GM18526 (cell line): Measurements from ENCODE around the gene SIGLECL1.

Experiments used
- POLR2A ChIP-seq: IDR thresholded peaks from 3 replicates; pipeline ENCODE4 v1.6.1; 2011; ENCODE audit not compliant: insufficient read length; ENCODE audit errors: extremely low read depth

The SIGLECL1 gene

GRCh38 chr19:51274049-51274770 lies 23.3 kb downstream of the SIGLECL1 start:
- TF ChIP-seq POLR2A, result no peak

GRCh38 chr19:51277112-51277511 lies 26.2 kb downstream of the SIGLECL1 start:
- no peak for TF ChIP-seq POLR2A

GRCh38 chr19:51282335-51282734 lies 31.5 kb downstream of the SIGLECL1 start:
- TF ChIP-seq POLR2A, result no peak

- TF ChIP-seq POLR2A, result no peak
Observed at GRCh38 chr19:51285682-51286081, 34.8 kb downstream of the SIGLECL1 start.

- no peak for TF ChIP-seq POLR2A
Observed at GRCh38 chr19:51289635-51290034, 38.8 kb downstream of the SIGLECL1 start.

GRCh38 chr19:51292971-51293370 lies 42.1 kb downstream of the SIGLECL1 start:
- no peak for TF ChIP-seq POLR2A

- TF ChIP-seq POLR2A, result no peak
Observed at GRCh38 chr19:51293571-51294210, 42.8 kb downstream of the SIGLECL1 start.

GRCh38 chr19:51294211-51294976 lies 43.5 kb downstream of the SIGLECL1 start:
- TF ChIP-seq POLR2A, result no peak

- TF ChIP-seq POLR2A, result no peak
Observed at GRCh38 chr19:51294977-51295375, 44.1 kb downstream of the SIGLECL1 start.

- no peak for TF ChIP-seq POLR2A
Observed at GRCh38 chr19:51295382-51296126, 44.7 kb downstream of the SIGLECL1 start.

- no peak for TF ChIP-seq POLR2A
Observed at GRCh38 chr19:51296336-51297093, 45.6 kb downstream of the SIGLECL1 start.

- TF ChIP-seq POLR2A, result no peak
Observed at GRCh38 chr19:51297406-51297805, 46.5 kb downstream of the SIGLECL1 start.

GRCh38 chr19:51301266-51301665 lies 50.4 kb downstream of the SIGLECL1 start:
- TF ChIP-seq POLR2A, result no peak

GRCh38 chr19:51305479-51305878 lies 54.6 kb downstream of the SIGLECL1 start:
- no peak for TF ChIP-seq POLR2A
